GM12864 (cell line): Measurements from ENCODE around the gene SRMS.
"Not testable (repeated sequence)": the region's sequence is repeated elsewhere in the genome, so short reads cannot be mapped to it uniquely, and the experiment has no call there.

Experiments
- DNase-seq: peaks from one replicate; pipeline ENCODE4 v3.0.0-alpha.2; 2011; ENCODE audit warnings: low read depth
- H3K4me3 ChIP-seq: 2 replicates; pipeline ENCODE4 v1.5.1; 2011; ENCODE audit warnings: mild to moderate bottlenecking, low read depth, low read length, control low read depth
- TF ChIP-seq, protein P1 (sequence below): IDR thresholded peaks from 2 replicates; pipeline ENCODE4 v1.5.1; 2011; ENCODE audit warnings: low read depth, mild to moderate bottlenecking, moderate library complexity, low read length, control low read depth, inconsistent platforms; ENCODE audit errors: missing control alignments

The SRMS gene

GRCh38 chr20:63518351-63518861 is 29.1 kb downstream of the SRMS start:
- DNase-seq: no peak
- TF ChIP-seq, protein P1, sequence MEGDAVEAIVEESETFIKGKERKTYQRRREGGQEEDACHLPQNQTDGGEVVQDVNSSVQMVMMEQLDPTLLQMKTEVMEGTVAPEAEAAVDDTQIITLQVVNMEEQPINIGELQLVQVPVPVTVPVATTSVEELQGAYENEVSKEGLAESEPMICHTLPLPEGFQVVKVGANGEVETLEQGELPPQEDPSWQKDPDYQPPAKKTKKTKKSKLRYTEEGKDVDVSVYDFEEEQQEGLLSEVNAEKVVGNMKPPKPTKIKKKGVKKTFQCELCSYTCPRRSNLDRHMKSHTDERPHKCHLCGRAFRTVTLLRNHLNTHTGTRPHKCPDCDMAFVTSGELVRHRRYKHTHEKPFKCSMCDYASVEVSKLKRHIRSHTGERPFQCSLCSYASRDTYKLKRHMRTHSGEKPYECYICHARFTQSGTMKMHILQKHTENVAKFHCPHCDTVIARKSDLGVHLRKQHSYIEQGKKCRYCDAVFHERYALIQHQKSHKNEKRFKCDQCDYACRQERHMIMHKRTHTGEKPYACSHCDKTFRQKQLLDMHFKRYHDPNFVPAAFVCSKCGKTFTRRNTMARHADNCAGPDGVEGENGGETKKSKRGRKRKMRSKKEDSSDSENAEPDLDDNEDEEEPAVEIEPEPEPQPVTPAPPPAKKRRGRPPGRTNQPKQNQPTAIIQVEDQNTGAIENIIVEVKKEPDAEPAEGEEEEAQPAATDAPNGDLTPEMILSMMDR: no peak
- no peak overlapping the region for H3K4me3 ChIP-seq

DNA sequence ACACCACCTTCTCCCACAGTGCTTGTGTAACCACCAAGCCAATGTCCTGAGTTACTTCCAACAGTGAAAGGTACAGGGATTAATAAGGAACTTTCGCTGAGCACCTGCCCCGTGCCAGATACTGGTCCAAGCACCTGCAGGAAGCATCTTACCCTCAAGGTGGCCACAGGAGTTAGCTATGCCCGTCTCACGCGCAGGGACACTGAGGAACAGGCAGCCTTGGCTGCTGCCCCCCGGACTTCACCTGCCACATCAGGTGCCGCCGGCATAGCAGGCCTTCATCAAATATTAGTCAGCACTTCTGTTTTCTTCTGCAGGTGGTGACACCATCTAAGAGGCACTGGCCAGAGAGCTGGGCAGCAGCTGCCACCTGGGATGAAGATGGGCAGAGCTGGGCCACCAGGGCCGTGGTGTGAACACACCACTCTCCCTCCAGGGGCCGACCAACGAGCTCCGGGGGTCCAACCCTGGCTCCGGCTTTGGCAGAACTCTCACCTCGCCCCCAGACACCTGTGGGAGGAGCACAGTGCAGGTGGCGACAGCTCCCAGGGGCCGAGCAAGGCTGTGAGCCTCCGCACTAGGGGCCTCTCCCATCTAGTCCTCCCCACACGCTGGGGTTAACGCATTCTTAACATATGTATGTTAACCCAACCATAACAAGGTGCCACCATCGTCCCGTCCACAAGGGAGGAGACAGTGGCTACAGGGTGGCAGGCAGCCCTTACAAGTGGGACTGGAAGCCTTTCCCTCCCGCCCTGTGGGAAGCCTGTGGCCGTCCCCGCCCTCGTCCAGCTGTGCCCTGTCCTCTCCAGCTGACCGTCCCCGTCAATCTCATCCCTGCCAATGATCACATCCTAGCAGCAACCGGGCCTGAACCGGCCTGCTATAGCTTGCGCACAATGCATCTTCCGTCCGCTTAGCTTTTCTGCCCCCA is 29.9 kb downstream of the SRMS start:
- TF ChIP-seq, protein P1: no peak
- no peak overlapping the region for H3K4me3 ChIP-seq
- DNase-seq: no peak

- not testable (repeated sequence) for H3K4me3 ChIP-seq, DNase-seq
Observed at GRCh38 chr20:63514520-63514919, 33.0 kb downstream of the SRMS start.

- no peak overlapping the region for H3K4me3 ChIP-seq
- DNase-seq: no peak
- TF ChIP-seq, protein P1: no peak
Observed at GRCh38 chr20:63513207-63513606, 34.3 kb downstream of the SRMS start.

- TF ChIP-seq, protein P1: no peak
- DNase-seq: no peak
- no peak overlapping the region for H3K4me3 ChIP-seq
Observed at GRCh38 chr20:63509088-63509564, 38.4 kb downstream of the SRMS start.

GRCh38 chr20:63508072-63508768 is 39.3 kb downstream of the SRMS start:
- no peak for DNase-seq
- TF ChIP-seq, protein P1: no peak
- no peak overlapping the region for H3K4me3 ChIP-seq

GRCh38 chr20:63507083-63507743 is 40.3 kb downstream of the SRMS start:
- no peak overlapping the region for H3K4me3 ChIP-seq
- DNase-seq: no peak
- TF ChIP-seq, protein P1: no peak
